ENCODE results near the gene PTH2R.

GRCh38 chr2:208406474-208407451, at the start of gene PTH2R:
- TF ChIP-seq CTCF (IDR thresholded peaks at IDR 0.05; ENCODE audit: insufficient read depth, low read length, poor library complexity, severe bottlenecking) (no peak), EZH2phosphoT487 (conservative IDR thresholded peaks at IDR 0.05; ENCODE audit: low read length) (no peak)
